PC-3 (cell line): ENCODE measurements around the gene FYN. TPM values are rescaled to one million over a fixed set of nuclear protein-coding genes. Genes with fewer than 3 reads are reported as not detected.

Experiments
- ATAC-seq: fragments of 200-7000 bp; cut with Tn5 transposase; 2 replicates; pipeline ENCODE4 v1.9.1; 2020; ENCODE audit warnings: mild to moderate bottlenecking, moderate library complexity
- BruUV-seq: library from RNA; stranded (reverse); fragments of 400-500 nt; replicated peaks from 2 replicates; lab custom pipeline; 2021; lab: Mats Ljungman, UMichigan
- CTCF ChIA-PET: fragments of 300-600 bp; sonication (Branson Sonifier 250); formaldehyde crosslinking; loops from one replicate; lab custom pipeline; 2022; ENCODE audit warnings: antibody characterized with exemption; lab: Charles Lee
- POLR2A ChIA-PET: fragments of 300-600 bp; sonication (Branson Sonifier 250); formaldehyde crosslinking; loops from one replicate; lab custom pipeline; 2022; ENCODE audit warnings: antibody characterized with exemption; ENCODE audit not compliant: unreplicated experiment; lab: Charles Lee
- DNase-seq: peaks from one replicate; pipeline ENCODE4 v3.0.0-alpha.2; 2015
- H2AFZ ChIP-seq: fragments of 300-600 bp; sonication (generic); 2 replicates; pipeline ENCODE4 v1.6.0; 2016; ENCODE audit warnings: antibody characterized with exemption, low read length
- H3F3A ChIP-seq: fragments of 300-600 bp; sonication (generic); one replicate; pipeline ENCODE4 v1.6.0; 2017; ENCODE audit warnings: antibody characterized with exemption, low read length, control low read depth, mild to moderate bottlenecking; ENCODE audit not compliant: unreplicated experiment
- H3K27ac ChIP-seq: fragments of 300-600 bp; sonication (generic); 2 replicates; pipeline ENCODE4 v1.5.1; 2016; ENCODE audit warnings: mild to moderate bottlenecking, low read length
- H3K27me3 ChIP-seq: fragments of 300-600 bp; sonication (generic); 2 replicates; pipeline ENCODE4 v1.6.1; 2016; ENCODE audit warnings: low read length, mixed read lengths
- H3K36me3 ChIP-seq: fragments of 300-600 bp; sonication (generic); 2 replicates; pipeline ENCODE4 v1.6.1; 2016; ENCODE audit warnings: low read depth, mixed run types, low read length, mixed read lengths
- H3K4me1 ChIP-seq: fragments of 300-600 bp; sonication (generic); 2 replicates; pipeline ENCODE4 v1.5.1; 2016; ENCODE audit warnings: low read length; ENCODE audit not compliant: insufficient read depth
- H3K4me2 ChIP-seq: fragments of 300-600 bp; sonication (generic); 2 replicates; pipeline ENCODE4 v1.6.0; 2016; ENCODE audit warnings: low read length
- H3K4me3 ChIP-seq: fragments of 300-600 bp; sonication (generic); 2 replicates; pipeline ENCODE4 v1.5.1; 2016; ENCODE audit warnings: mild to moderate bottlenecking, low read length, mixed read lengths
- H3K79me2 ChIP-seq: fragments of 300-600 bp; sonication (generic); 2 replicates; pipeline ENCODE4 v1.6.1; 2017; ENCODE audit warnings: low read length, mixed read lengths
- H3K9ac ChIP-seq: fragments of 300-600 bp; sonication (generic); 2 replicates; pipeline ENCODE4 v1.6.0; 2016; ENCODE audit warnings: mild to moderate bottlenecking, low read length
- H3K9me2 ChIP-seq: fragments of 300-600 bp; sonication (generic); replicated peaks from 2 replicates; pipeline ENCODE4 v1.6.1; 2016; ENCODE audit warnings: mixed run types, low read length, mixed read lengths
- H3K9me3 ChIP-seq: fragments of 300-600 bp; sonication (generic); 2 replicates; pipeline ENCODE4 v1.6.1; 2016; ENCODE audit warnings: low read length, mixed read lengths
- H4K20me1 ChIP-seq: fragments of 300-600 bp; sonication (generic); 2 replicates; pipeline ENCODE4 v1.6.1; 2016; ENCODE audit warnings: low read length, mixed read lengths
- CTCF ChIP-seq: fragments of 300-600 bp; sonication (generic); conservative IDR thresholded peaks from 2 replicates; pipeline ENCODE4 v1.5.1; 2017; ENCODE audit warnings: antibody characterized with exemption, low read depth, mild to moderate bottlenecking, low read length
- EZH2 ChIP-seq: fragments of 300-600 bp; sonication (generic); IDR thresholded peaks from one replicate; pipeline ENCODE4 v1.6.1; 2017; ENCODE audit warnings: antibody characterized with exemption, mild to moderate bottlenecking, low read length; ENCODE audit not compliant: unreplicated experiment
- EZH2phosphoT487 ChIP-seq: fragments of 300-600 bp; sonication (generic); IDR thresholded peaks from 2 replicates; pipeline ENCODE4 v1.6.1; 2018; ENCODE audit warnings: mild to moderate bottlenecking, antibody characterized with exemption, low read length, borderline replicate concordance
- intact Hi-C: fragments of 100-400 bp; cut with micrococcal nuclease; formaldehyde crosslinking; loops from 2 replicates; pipeline ENCODE4 v1.9.0; 2023
- total RNA-seq: library from RNA; depleted of rRNA; stranded (reverse); fragments of >200 nt; gene quantifications from 2 replicates; pipeline ENCODE4 v1.2.3, GENCODE V29; 2014

The FYN gene
- total RNA-seq, 1 experiment from 2014 or later, result 27.6 TPM

DNA sequence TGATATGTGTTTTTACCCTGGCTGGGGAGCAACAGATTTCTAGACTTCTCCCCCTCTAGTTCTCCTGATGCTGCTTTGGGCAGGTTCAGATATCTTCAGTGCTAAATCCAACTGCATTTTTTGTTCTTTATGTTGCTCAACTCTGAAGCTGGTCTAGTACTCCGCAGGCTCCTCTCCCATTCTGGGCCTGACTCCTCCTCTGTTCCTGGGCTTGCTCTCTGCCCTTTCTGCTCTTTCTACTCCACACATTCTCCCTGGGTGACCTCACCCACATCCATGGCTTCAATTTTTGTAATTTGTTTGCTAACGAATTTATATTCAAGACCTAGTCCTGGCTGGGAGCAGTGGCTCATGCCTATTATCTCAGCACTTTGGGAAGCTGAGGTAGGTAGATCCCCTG, 6.4 kb downstream of the FYN start:
- ATAC-seq (no peak), DNase-seq (no peak)
- Histone ChIP-seq H3K4me3 (no peak overlapping the region), H2AFZ (no peak overlapping the region), H3K9me2 (no peaks in the 10 kb centered on the region), H3K27ac (no peak overlapping the region), H3K27me3 (no peaks in the 10 kb centered on the region), H3F3A (no peaks in the 10 kb centered on the region), H3K9ac (no peak overlapping the region), H3K79me2 (peaks cover 45% of the 10 kb centered on the region), H3K9me3 (no peaks in the 10 kb centered on the region), H3K4me1 (peaks cover 24% of the 10 kb centered on the region), H4K20me1 (0 out of 2 replicates have a peak, but pooled peaks cover 5% of the 10 kb centered on the region), H3K4me2 (no peak overlapping the region), H3K36me3 (no peaks in the 10 kb centered on the region)
- intact Hi-C loops, result no loop called here
- CTCF ChIA-PET, result no interaction called here
- POLR2A ChIA-PET, result no interaction called here
- no TSS peak for BruUV-seq
- TF ChIP-seq CTCF (no peak), EZH2 (no peak), EZH2phosphoT487 (no peak)

DNA sequence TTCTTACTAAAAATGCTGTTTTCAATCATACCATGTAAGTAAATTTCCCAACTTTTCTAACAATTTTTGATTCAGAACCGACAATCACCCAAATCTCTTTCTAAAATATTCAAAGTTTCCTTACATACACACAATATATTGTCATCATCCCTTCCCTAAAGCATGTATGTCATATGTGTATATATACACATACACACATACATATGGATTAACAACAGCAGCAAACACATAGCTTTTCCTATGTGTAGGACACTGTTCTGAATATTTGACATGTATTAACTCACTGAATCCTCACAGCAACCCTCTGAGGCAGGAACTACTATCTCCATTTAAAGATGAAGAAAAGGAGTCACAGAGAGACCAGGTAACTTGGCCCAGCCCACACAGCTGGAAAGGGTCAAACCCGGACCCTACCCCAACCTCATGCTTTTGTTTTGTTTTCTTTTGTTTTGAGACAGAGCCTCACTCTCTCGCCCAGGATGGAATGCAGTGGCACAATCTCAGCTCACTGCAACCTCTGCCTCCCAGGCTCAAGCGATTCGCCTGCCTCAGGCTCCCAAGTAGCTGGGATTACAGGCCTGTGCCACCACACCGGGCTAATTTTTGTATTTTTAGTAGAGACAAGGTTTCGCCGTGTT, 7.2 kb downstream of the FYN start:
- Histone ChIP-seq H3K79me2 (peaks cover 37% of the 10 kb centered on the region), H3K9me3 (no peaks in the 10 kb centered on the region), H3K9ac (no peak overlapping the region), H3K36me3 (no peaks in the 10 kb centered on the region), H3K4me3 (no peak overlapping the region), H3K27ac (no peak overlapping the region), H4K20me1 (0 out of 2 replicates have a peak, but pooled peaks cover 5% of the 10 kb centered on the region), H3K4me2 (no peak overlapping the region), H3F3A (no peaks in the 10 kb centered on the region), H3K9me2 (no peaks in the 10 kb centered on the region), H3K4me1 (peaks cover 17% of the 10 kb centered on the region), H3K27me3 (no peaks in the 10 kb centered on the region), H2AFZ (no peak overlapping the region)
- ATAC-seq (no peak), DNase-seq (no peak)
- CTCF ChIA-PET, result no interaction called here
- POLR2A ChIA-PET, result no interaction called here
- intact Hi-C loops, result no loop called here
- no TSS peak for BruUV-seq
- TF ChIP-seq EZH2phosphoT487, result no peak
- TF ChIP-seq EZH2, result no peak
- no peak for TF ChIP-seq CTCF

DNA sequence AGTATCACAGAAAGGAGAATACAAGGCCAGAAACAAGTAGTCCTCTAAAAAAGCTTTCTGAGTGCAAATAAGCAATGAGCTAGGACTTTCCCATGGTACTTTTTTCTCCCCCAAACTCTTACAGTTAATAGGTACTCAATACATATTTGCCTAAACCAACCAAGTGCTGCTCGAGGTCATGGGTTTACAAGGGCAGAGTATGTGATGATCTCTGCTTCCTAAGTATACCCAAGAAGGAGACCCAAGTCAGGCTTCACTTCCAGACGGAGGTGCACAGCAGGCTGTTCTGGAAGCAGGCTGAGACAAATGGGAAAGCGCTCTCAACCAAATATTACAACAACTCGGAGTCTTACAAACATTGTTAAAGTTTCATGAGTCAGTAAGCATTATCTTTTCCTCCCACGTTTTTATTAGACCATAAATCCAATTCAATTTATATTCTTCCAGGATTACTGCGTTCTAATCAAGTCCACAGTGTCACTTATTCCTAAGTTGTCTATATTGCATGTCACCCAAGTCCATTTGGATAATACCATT, 8.1 kb downstream of the FYN start:
- BruUV-seq, result no TSS peak
- ATAC-seq (peak; percentile 54), DNase-seq (peak; percentile 12)
- Histone ChIP-seq H3K9me2 (no peaks in the 10 kb centered on the region), H2AFZ (no peak overlapping the region), H3K9me3 (no peaks in the 10 kb centered on the region), H3K79me2 (peaks cover 29% of the 10 kb centered on the region), H3K27me3 (no peaks in the 10 kb centered on the region), H3K9ac (no peak overlapping the region), H3K4me1 (peaks cover 8% of the 10 kb centered on the region; the same call in 1 of the 2 replicates), H3K4me3 (no peak overlapping the region), H3F3A (no peaks in the 10 kb centered on the region), H3K36me3 (no peaks in the 10 kb centered on the region), H3K4me2 (no peak overlapping the region), H4K20me1 (0 out of 2 replicates have a peak, but pooled peaks cover under 1% of the 10 kb centered on the region), H3K27ac (no peak overlapping the region)
- POLR2A ChIA-PET, result no interaction called here
- TF ChIP-seq EZH2phosphoT487 (no peak), CTCF (no peak), EZH2 (no peak)
- CTCF ChIA-PET, result no interaction called here
- intact Hi-C loops, result no loop called here
